H1 (cell line): ENCODE data around the gene CENPX. TPM values are rescaled to one million over a fixed set of nuclear protein-coding genes. Genes with fewer than 3 reads are reported as not detected.

Source experiments
- CTCF ChIA-PET: fragments of 300-600 bp; sonication (Branson Sonifier 250); formaldehyde crosslinking; loops from one replicate; lab custom pipeline; 2021; ENCODE audit not compliant: partially characterized antibody; lab: Charles Lee
- POLR2A ChIA-PET: fragments of 300-600 bp; sonication (Branson Sonifier 250); formaldehyde crosslinking; loops from one replicate; lab custom pipeline; 2021; ENCODE audit warnings: inconsistent platforms; ENCODE audit not compliant: partially characterized antibody; lab: Charles Lee
- DNase-seq, 2 experiments: peaks; one replicate each; pipeline versions ENCODE4 v3.0.0 to v3.0.0-alpha.2; 2010 to 2022; ENCODE audit warnings: low spot score in 2 of 2, low read depth in 1 of 2, mixed read lengths in 1 of 2
- FAIRE-seq: peaks from 2 replicates; lab custom pipeline; 2011; peaks lifted over from hg19 to GRCh38; lab: Jason Lieb, UNC
- H2AFZ ChIP-seq: 2 replicates; pipeline ENCODE4 v1.8.1; 2012; ENCODE audit warnings: low read length, inconsistent platforms
- H2AK5ac ChIP-seq: 2 replicates; pipeline ENCODE4 v1.6.1; 2013; ENCODE audit warnings: low read depth, low read length
- H2BK120ac ChIP-seq: replicated peaks from 2 replicates; pipeline ENCODE3; 2013; ENCODE audit warnings: low read depth, low read length, inconsistent platforms
- H2BK12ac ChIP-seq: 2 replicates; pipeline ENCODE4 v1.6.1; 2013; ENCODE audit warnings: low read depth, low read length
- H2BK15ac ChIP-seq: 2 replicates; pipeline ENCODE4 v1.6.1; 2013; ENCODE audit warnings: low read length
- H2BK20ac ChIP-seq: 2 replicates; pipeline ENCODE4 v1.6.1; 2013; ENCODE audit warnings: low read length
- H2BK5ac ChIP-seq: 2 replicates; pipeline ENCODE4 v1.6.1; 2013; ENCODE audit warnings: low read depth, low read length
- H3K14ac ChIP-seq: 2 replicates; pipeline ENCODE4 v1.6.1; 2013; ENCODE audit warnings: inconsistent platforms; ENCODE audit not compliant: insufficient read length
- H3K18ac ChIP-seq: 2 replicates; pipeline ENCODE4 v1.6.1; 2013; ENCODE audit warnings: low read length; ENCODE audit errors: extremely low read depth
- H3K23ac ChIP-seq: 2 replicates; pipeline ENCODE4 v1.6.1; 2013; ENCODE audit warnings: inconsistent platforms; ENCODE audit not compliant: insufficient read length
- H3K23me2 ChIP-seq: 2 replicates; pipeline ENCODE4 v1.6.1; 2013; ENCODE audit warnings: low read depth, low read length
- H3K27ac ChIP-seq: 2 replicates; pipeline ENCODE4 v1.6.1; 2011; ENCODE audit warnings: low read depth, low read length, inconsistent platforms
- H3K27me3 ChIP-seq, 4 experiments: replicated peaks in 1 of 4; 1 replicate in 1 of 4; 2 replicates in 3 of 4; pipeline versions ENCODE4 v1.6.1 to v1.8.1; 2011 to 2013; ENCODE audit warnings: low read length in 3 of 4, mild to moderate bottlenecking in 3 of 4, inconsistent platforms in 2 of 4, mixed read lengths in 2 of 4, moderate library complexity in 1 of 4; ENCODE audit not compliant: control insufficient read depth in 3 of 4, insufficient read depth in 3 of 4; ENCODE audit errors: extremely low read depth in 1 of 4
- H3K36me3 ChIP-seq, 4 experiments: 2 replicates each; pipeline versions ENCODE4 v1.6.1 to v1.8.1; 2011 to 2013; ENCODE audit warnings: mild to moderate bottlenecking in 4 of 4, low read length in 3 of 4, moderate library complexity in 2 of 4, control low read depth in 1 of 4, inconsistent platforms in 1 of 4; ENCODE audit not compliant: insufficient read depth in 4 of 4, control insufficient read depth in 2 of 4
- H3K4ac ChIP-seq: replicated peaks from 2 replicates; pipeline ENCODE3; 2013; ENCODE audit warnings: low read length, low read depth, mixed read lengths, inconsistent platforms; ENCODE audit not compliant: insufficient read length
- H3K4me1 ChIP-seq, 4 experiments: replicated peaks in 1 of 4; 1 replicate in 1 of 4; 2 replicates in 3 of 4; pipeline versions ENCODE4 v1.6.1 to v1.8.1; 2011 to 2013; ENCODE audit warnings: low read length in 3 of 4, inconsistent platforms in 2 of 4, mixed read lengths in 1 of 4; ENCODE audit not compliant: insufficient read depth in 4 of 4, control insufficient read depth in 3 of 4
- H3K4me2 ChIP-seq, 2 experiments: 2 replicates each; pipeline versions ENCODE4 v1.6.1 to v1.8.1; 2011 to 2013; ENCODE audit warnings: low read depth in 2 of 2, low read length in 2 of 2, control low read depth in 1 of 2, inconsistent platforms in 1 of 2, mild to moderate bottlenecking in 1 of 2; ENCODE audit not compliant: insufficient read depth in 1 of 2
- H3K4me3 ChIP-seq, 4 experiments: fragments of 200-600, 300-600 bp in 1 of 4; sonication (generic), shearing (Covaris generic), sonication (Bioruptor Twin) in 1 of 4; 2 replicates each; pipeline versions ENCODE4 v1.5.1 to v1.8.1; 2011 to 2016; ENCODE audit warnings: low read length in 4 of 4, low read depth in 3 of 4, control low read depth in 2 of 4, inconsistent platforms in 2 of 4, mild to moderate bottlenecking in 2 of 4, mixed read lengths in 1 of 4, moderate library complexity in 1 of 4; ENCODE audit not compliant: insufficient read depth in 2 of 4; ENCODE audit errors: extremely low read depth in 1 of 4
- H3K56ac ChIP-seq: replicated peaks from 2 replicates; pipeline ENCODE3; 2013; ENCODE audit warnings: low read depth, mild to moderate bottlenecking, mixed read lengths, low read length, inconsistent platforms; ENCODE audit not compliant: insufficient read length
- H3K79me1 ChIP-seq: 2 replicates; pipeline ENCODE4 v1.6.1; 2013; ENCODE audit warnings: low read depth, low read length, control low read depth
- H3K79me2 ChIP-seq, 2 experiments: 2 replicates each; pipeline versions ENCODE4 v1.6.1 to v1.8.1; 2012 to 2013; ENCODE audit warnings: low read length in 2 of 2, mild to moderate bottlenecking in 2 of 2, inconsistent platforms in 1 of 2; ENCODE audit not compliant: insufficient read depth in 2 of 2, control insufficient read depth in 1 of 2
- H3K9ac ChIP-seq, 4 experiments: replicated peaks in 1 of 4; 1 replicate in 1 of 4; 2 replicates in 3 of 4; pipeline versions ENCODE4 v1.6.1 to v1.8.1; 2011 to 2013; ENCODE audit warnings: low read depth in 3 of 4, low read length in 3 of 4, control low read depth in 2 of 4, mild to moderate bottlenecking in 2 of 4, moderate library complexity in 2 of 4, inconsistent platforms in 1 of 4; ENCODE audit errors: extremely low read depth in 1 of 4
- H3K9me3 ChIP-seq, 2 experiments: 2 replicates each; pipeline versions ENCODE4 v1.6.1 to v1.8.1; 2012 to 2013; ENCODE audit warnings: mild to moderate bottlenecking in 2 of 2, moderate library complexity in 2 of 2, control low read depth in 1 of 2, inconsistent platforms in 1 of 2, low read depth in 1 of 2, low read length in 1 of 2, mixed read lengths in 1 of 2; ENCODE audit not compliant: insufficient read depth in 2 of 2
- H4K20me1 ChIP-seq, 2 experiments: replicated peaks in 1 of 2; 2 replicates each; pipeline versions ENCODE3 to v1.8.1; 2011 to 2013; ENCODE audit warnings: inconsistent platforms in 2 of 2, low read length in 2 of 2, mild to moderate bottlenecking in 1 of 2; ENCODE audit not compliant: insufficient read depth in 2 of 2, control insufficient read depth in 1 of 2
- H4K5ac ChIP-seq: 2 replicates; pipeline ENCODE4 v1.6.1; 2013; ENCODE audit warnings: low read length, low read depth, mixed read lengths, inconsistent platforms; ENCODE audit not compliant: insufficient read length
- H4K8ac ChIP-seq: 2 replicates; pipeline ENCODE4 v1.8.0; 2013; ENCODE audit warnings: mild to moderate bottlenecking, moderate library complexity, low read length, inconsistent platforms; ENCODE audit not compliant: insufficient read depth; ENCODE audit errors: extremely low read depth
- H4K91ac ChIP-seq: replicated peaks from 2 replicates; pipeline ENCODE3; 2013; ENCODE audit warnings: low read length, mixed read lengths, inconsistent platforms; ENCODE audit not compliant: insufficient read length
- ATF2 ChIP-seq: IDR thresholded peaks from 2 replicates; pipeline ENCODE4 v1.6.1; 2012; ENCODE audit warnings: low read length, inconsistent platforms
- ATF3 ChIP-seq: IDR thresholded peaks from 2 replicates; pipeline ENCODE4 v1.6.1; 2011; ENCODE audit warnings: low read depth, mild to moderate bottlenecking, low read length; ENCODE audit not compliant: insufficient read depth
- BCL11A ChIP-seq, 2 experiments: IDR thresholded peaks; one replicate each; pipeline ENCODE4 v1.6.1; 2011; ENCODE audit warnings: low read depth in 2 of 2, low read length in 2 of 2, mild to moderate bottlenecking in 2 of 2
- HDAC6 ChIP-seq: IDR thresholded peaks from one replicate; pipeline ENCODE4 v1.7.1; 2012; ENCODE audit warnings: low read depth, mild to moderate bottlenecking, inconsistent platforms, low read length, moderate library complexity
- MAFK ChIP-seq: IDR thresholded peaks from 2 replicates; pipeline ENCODE4 v1.6.1; 2012; ENCODE audit warnings: low read depth, mild to moderate bottlenecking, improper control_type of control experiment, low read length
- NRF1 ChIP-seq: IDR thresholded peaks from 2 replicates; pipeline ENCODE4 v1.6.1; 2011; ENCODE audit warnings: mild to moderate bottlenecking, low read depth, low read length, improper control_type of control experiment
- RNF2 ChIP-seq: fragments of 200-900, 300-1000 bp; sonication (generic); IDR thresholded peaks from 2 replicates; pipeline ENCODE4 v1.7.1; 2016; ENCODE audit warnings: borderline replicate concordance, low read depth, mild to moderate bottlenecking, antibody characterized with exemption, low read length; ENCODE audit not compliant: poor library complexity, severe bottlenecking; ENCODE audit errors: missing control alignments
- SIRT6 ChIP-seq: IDR thresholded peaks from one replicate; pipeline ENCODE4 v1.7.1; 2012; ENCODE audit warnings: low read length, inconsistent platforms
- SP4 ChIP-seq: IDR thresholded peaks from 2 replicates; pipeline ENCODE4 v1.6.1; 2012; ENCODE audit warnings: low read length, inconsistent platforms
- TAF1 ChIP-seq: IDR thresholded peaks from 2 replicates; pipeline ENCODE4 v1.6.1; 2011; ENCODE audit warnings: mild to moderate bottlenecking, low read depth, low read length
- TCF12 ChIP-seq: IDR thresholded peaks from 2 replicates; pipeline ENCODE4 v1.6.1; 2011; ENCODE audit warnings: low read depth, mild to moderate bottlenecking, low read length
- TEAD4 ChIP-seq: IDR thresholded peaks from 2 replicates; pipeline ENCODE4 v1.6.1; 2012; ENCODE audit warnings: low read depth, low read length, inconsistent platforms, mixed read lengths
- WGBS, 2 experiments: shearing (Covaris generic) in 1 of 2; methylation state at CpG; one replicate each; pipeline versions ENCODE4 v1.1.6 to v1.1.7; 2013 to 2015; ENCODE audit warnings: low lambda C conversion rate in 2 of 2, mixed read lengths in 2 of 2, inconsistent platforms in 1 of 2, low coverage in 1 of 2, missing lambda C conversion rate in 1 of 2; ENCODE audit not compliant: insufficient replicate concordance in 2 of 2, insufficient coverage in 1 of 2, insufficient read length in 1 of 2; ENCODE audit errors: extremely low coverage in 1 of 2, missing lambda C conversion rate in 1 of 2; 5-methylcytosine and 5-hydroxymethylcytosine counted together
- polyA plus RNA-seq, 7 experiments: library from polyadenylated mRNA; depleted of rRNA in 3 of 7; stranded (reverse) in 5 of 7; unstranded in 2 of 7; fragments of >200 nt in 5 of 7; fragments of 200-250 nt in 2 of 7; gene quantifications; 1 replicate in 5 of 7; 2 replicates in 1 of 7; 4 replicates in 1 of 7; pipeline versions ENCODE4 v1.2.1 to v1.2.3, GENCODE V29; 2011 to 2013; ENCODE audit warnings: missing spikeins in 2 of 7, mixed read lengths in 2 of 7
- total RNA-seq: library from RNA; stranded (reverse); fragmentation: NEBNext Ultra II Directional; extraction: Animal tissue kit (Norgen Biotek cat#: 25700); gene quantifications from 2 replicates; pipeline ENCODE4 v1.2.1, GENCODE V29; 2021

CENPX gene
- total and polyA plus RNA-seq, 2 of the 8 experiments (the other 6 are each of a cell fraction or from before 2014, with no cell fraction given) = 116 to 122 TPM

GRCh38 chr17:82037889-82038195 lies 15.2 kb upstream of the CENPX start:
- CTCF ChIA-PET = interaction anchor here (0.6 to 4.1 kb wide), 16 partner anchors 8 to 142 kb away, joined by 3 to 21 read pairs (median 4); partner anchors contain the start of genes GPS1 and RFNG
- POLR2A ChIA-PET = interaction anchor here (0.9 to 1.8 kb wide), 7 partner anchors 14 to 168 kb away, joined by 3 to 9 read pairs (median 6); partner anchors contain the start of genes CENPX, FASN, GPS1 and LRRC45
- Histone ChIP-seq H2BK20ac (no peak overlapping the region), H3K23me2 (peaks cover 9% of the 10 kb centered on the region; the same call in 1 of the 2 replicates), H3K4me1 (peaks cover 3 to 12% (median 4%) of the 10 kb centered on the region in 4 experiments; a peak in 6 of 7 replicates), H2BK120ac (no peak overlapping the region), H2BK15ac (no peak overlapping the region), H4K5ac (no peak overlapping the region), H2BK5ac (no peak overlapping the region), H3K14ac (no peak overlapping the region), H2AK5ac (no peak overlapping the region), H3K9me3 (no peaks in the 10 kb centered on the region), H4K8ac (no peak overlapping the region), H3K23ac (no peak overlapping the region), H3K4me2 (peak overlapping the region; percentile 73 to 90), H4K20me1 (peaks cover 2 to 11% of the 10 kb centered on the region in 2 experiments), H3K79me2 (no peaks in the 10 kb centered on the region; a peak in 1 of 4 replicates), H3K18ac (no peak overlapping the region), H3K4me3 (peak overlapping the region in 1 of 4 experiments; percentile 77; a peak in 4 of 8 replicates), H3K27me3 (peaks cover 0 to 4% (median 0%) of the 10 kb centered on the region in 4 experiments; a peak in 1 of 7 replicates), H2AFZ (peak overlapping the region; percentile 85; the same call in 1 of the 2 replicates), H2BK12ac (peak overlapping the region; percentile 71; the same call in 1 of the 2 replicates), H4K91ac (no peak overlapping the region), H3K36me3 (no peaks in the 10 kb centered on the region; a peak in 1 of 8 replicates), H3K56ac (no peak overlapping the region), H3K27ac (no peak overlapping the region), H3K9ac (no peak overlapping the region), H3K4ac (no peak overlapping the region), H3K79me1 (no peaks in the 10 kb centered on the region; the same call in 1 of the 2 replicates)
- DNase-seq (no peak), FAIRE-seq (no peak)
- 29% methylated on average over 10 of the region's 10 CpGs; no CpG with 5 or more reads in 1 of the 2 experiments for WGBS, 2 experiments
- no peak for TF ChIP-seq SP4
- TF ChIP-seq RNF2 = no peak
- TF ChIP-seq TAF1 = no peak
- no peak for TF ChIP-seq ATF3
- no peak for TF ChIP-seq TCF12
- TF ChIP-seq HDAC6 = no peak
- TF ChIP-seq MAFK = no peak
- TF ChIP-seq SIRT6 = no peak
- TF ChIP-seq TEAD4 = no peak
- TF ChIP-seq ATF2 = no peak
- TF ChIP-seq BCL11A (IDR thresholded peaks at IDR 0.05; ENCODE audit: low read depth in 2 of 2, low read length in 2 of 2) = no peak
- TF ChIP-seq NRF1 = no peak
